Mesenchymal stem cell (in vitro differentiated cells and primary cell): ENCODE data around the gene PCGF5.

Experiments
- DNase-seq: peaks from one replicate; pipeline ENCODE4 v3.0.0-alpha.2; 2013
- H2AFZ ChIP-seq: one replicate; pipeline ENCODE4 v1.6.1; 2013; ENCODE audit warnings: low read depth, mild to moderate bottlenecking, control low read depth, inconsistent platforms, low read length, moderate library complexity
- H2AK5ac ChIP-seq: 2 replicates; pipeline ENCODE4 v1.6.1; 2013; ENCODE audit warnings: low read length, moderate library complexity, mild to moderate bottlenecking, inconsistent platforms; ENCODE audit not compliant: severe bottlenecking
- H2BK120ac ChIP-seq: one replicate; pipeline ENCODE4 v1.6.1; 2013; ENCODE audit warnings: low read depth, mild to moderate bottlenecking, inconsistent platforms, low read length, moderate library complexity
- H2BK12ac ChIP-seq, 2 experiments: one replicate each; pipeline ENCODE4 v1.6.1; 2013; ENCODE audit warnings: inconsistent platforms in 2 of 2, low read length in 2 of 2, mild to moderate bottlenecking in 2 of 2, moderate library complexity in 2 of 2, control low read depth in 1 of 2
- H2BK15ac ChIP-seq: one replicate; pipeline ENCODE4 v1.6.1; 2013; ENCODE audit warnings: mild to moderate bottlenecking, low read depth, inconsistent platforms; ENCODE audit not compliant: poor library complexity, severe bottlenecking
- H2BK5ac ChIP-seq: 2 replicates; pipeline ENCODE4 v1.6.1; 2013; ENCODE audit warnings: low read depth, mild to moderate bottlenecking, low read length, control low read depth, inconsistent platforms; ENCODE audit not compliant: poor library complexity, severe bottlenecking
- H3K14ac ChIP-seq, 2 experiments: one replicate each; pipeline ENCODE4 v1.6.1; 2013; ENCODE audit warnings: inconsistent platforms in 2 of 2, low read length in 2 of 2, control low read depth in 1 of 2, mild to moderate bottlenecking in 1 of 2, moderate library complexity in 1 of 2
- H3K18ac ChIP-seq, 2 experiments: one replicate each; pipeline ENCODE4 v1.6.1; 2013; ENCODE audit warnings: inconsistent platforms in 2 of 2, low read length in 2 of 2, control low read depth in 1 of 2, low read depth in 1 of 2, mild to moderate bottlenecking in 1 of 2
- H3K23ac ChIP-seq, 2 experiments: one replicate each; pipeline ENCODE4 v1.6.1; 2013; ENCODE audit warnings: inconsistent platforms in 2 of 2, low read length in 2 of 2, mild to moderate bottlenecking in 2 of 2, moderate library complexity in 2 of 2, control low read depth in 1 of 2
- H3K27ac ChIP-seq: 2 replicates; pipeline ENCODE4 v1.5.1; 2013; ENCODE audit warnings: mild to moderate bottlenecking, moderate library complexity, low read length, control low read depth, inconsistent platforms; ENCODE audit not compliant: poor library complexity, severe bottlenecking
- H3K27me3 ChIP-seq, 2 experiments: 2 replicates each; pipeline versions ENCODE4 v1.6.1 to v1.7.0; 2013; ENCODE audit warnings: low read length in 2 of 2, mild to moderate bottlenecking in 2 of 2, moderate library complexity in 2 of 2, control low read depth in 1 of 2, inconsistent platforms in 1 of 2; ENCODE audit not compliant: control insufficient read depth in 1 of 2, insufficient read depth in 1 of 2
- H3K36me3 ChIP-seq, 2 experiments: 2 replicates each; pipeline versions ENCODE4 v1.6.1 to v1.7.0; 2013; ENCODE audit warnings: low read length in 2 of 2, control low read depth in 1 of 2, inconsistent platforms in 1 of 2, low read depth in 1 of 2, mild to moderate bottlenecking in 1 of 2; ENCODE audit not compliant: insufficient read depth in 2 of 2, control insufficient read depth in 1 of 2
- H3K4ac ChIP-seq, 2 experiments: one replicate each; pipeline ENCODE4 v1.6.1; 2013; ENCODE audit warnings: inconsistent platforms in 2 of 2, low read length in 2 of 2, mild to moderate bottlenecking in 2 of 2, moderate library complexity in 2 of 2, control low read depth in 1 of 2, low read depth in 1 of 2
- H3K4me1 ChIP-seq: 2 replicates; pipeline ENCODE4 v1.6.1; 2013; ENCODE audit warnings: low read depth, low read length, control low read depth; ENCODE audit not compliant: control insufficient read depth, insufficient read depth
- H3K4me2 ChIP-seq: 2 replicates; pipeline ENCODE4 v1.6.1; 2013; ENCODE audit warnings: low read length, mild to moderate bottlenecking, inconsistent platforms; ENCODE audit not compliant: poor library complexity, severe bottlenecking
- H3K4me3 ChIP-seq, 2 experiments: 2 replicates each; pipeline versions ENCODE4 v1.5.1 to v1.7.0; 2013; ENCODE audit warnings: low read length in 2 of 2, mild to moderate bottlenecking in 2 of 2, control low read depth in 1 of 2, low read depth in 1 of 2; ENCODE audit not compliant: insufficient read depth in 1 of 2
- H3K79me1 ChIP-seq: replicated peaks from 2 replicates; pipeline ENCODE4 v1.6.1; 2013; ENCODE audit warnings: mild to moderate bottlenecking, control low read depth, low read length, inconsistent platforms; ENCODE audit not compliant: poor library complexity, severe bottlenecking
- H3K9ac ChIP-seq: 2 replicates; pipeline ENCODE4 v1.7.0; 2013; ENCODE audit warnings: mild to moderate bottlenecking, low read length, moderate library complexity
- H3K9me3 ChIP-seq: 2 replicates; pipeline ENCODE4 v1.7.0; 2013; ENCODE audit warnings: mild to moderate bottlenecking, low read length; ENCODE audit not compliant: control insufficient read depth
- H4K8ac ChIP-seq: one replicate; pipeline ENCODE4 v1.6.1; 2013; ENCODE audit warnings: inconsistent platforms, mild to moderate bottlenecking, low read length, moderate library complexity
- H4K91ac ChIP-seq: one replicate; pipeline ENCODE4 v1.6.1; 2013; ENCODE audit warnings: mild to moderate bottlenecking, low read length, inconsistent platforms
- WGBS: methylation state at CpG from one replicate; pipeline ENCODE4 v1.1.7; 2013; ENCODE audit warnings: mixed read lengths; 5-methylcytosine and 5-hydroxymethylcytosine counted together

PCGF5 gene

GRCh38 chr10:91312382-91312733, 91.9 kb downstream of the PCGF5 start:
- DNase-seq: no peak
- Histone ChIP-seq H2BK15ac (no peak overlapping the region), H4K8ac (peak overlapping the region; percentile 70), H4K91ac (peak overlapping the region; percentile 6), H2BK12ac (no peak overlapping the region), H3K79me1 (no peaks in the 10 kb centered on the region), H3K9ac (no peak overlapping the region), H3K14ac (no peak overlapping the region), H2AFZ (no peak overlapping the region), H2BK120ac (no peak overlapping the region), H3K23ac (no peak overlapping the region), H2AK5ac (no peak overlapping the region), H3K4ac (no peak overlapping the region), H3K18ac (peak overlapping the region in 1 of 2 experiments; percentile 31), H3K4me1 (no peaks in the 10 kb centered on the region), H3K9me3 (no peaks in the 10 kb centered on the region), H3K4me2 (no peak overlapping the region), H2BK5ac (no peak overlapping the region), H3K4me3 (no peak overlapping the region), H3K36me3 (no peaks in the 10 kb centered on the region), H3K27me3 (peaks cover 0 to 4% of the 10 kb centered on the region in 2 experiments), H3K27ac (no peak overlapping the region)
- 100% methylated on average over 2 of the region's 2 CpGs for WGBS

- Histone ChIP-seq H4K8ac (peak overlapping the region; percentile 71), H3K4me1 (no peaks in the 10 kb centered on the region), H3K23ac (no peak overlapping the region), H2AFZ (no peak overlapping the region), H4K91ac (peak overlapping the region; percentile 73), H3K4ac (peak overlapping the region in 1 of 2 experiments; percentile 15), H3K79me1 (no peaks in the 10 kb centered on the region), H3K9me3 (no peaks in the 10 kb centered on the region), H3K36me3 (no peaks in the 10 kb centered on the region), H3K4me2 (no peak overlapping the region), H3K4me3 (peak overlapping the region in 1 of 2 experiments; percentile 3), H3K18ac (peak overlapping the region; percentile 26 to 50), H2AK5ac (no peak overlapping the region), H2BK12ac (peak overlapping the region in 1 of 2 experiments; percentile 69), H3K27ac (no peak overlapping the region), H3K14ac (no peak overlapping the region), H3K27me3 (peaks cover 0 to 4% of the 10 kb centered on the region in 2 experiments), H2BK15ac (no peak overlapping the region), H2BK5ac (no peak overlapping the region), H3K9ac (peak overlapping the region; percentile 45), H2BK120ac (no peak overlapping the region)
- 52% methylated on average over 5 of the region's 6 CpGs for WGBS
- peak; percentile 93 for DNase-seq
These were observed 93.5 kb downstream of the PCGF5 start for GRCh38 chr10:91313796-91314485.

GRCh38 chr10:91316486-91316885, 96.0 kb downstream of the PCGF5 start:
- Histone ChIP-seq H2BK12ac (no peak overlapping the region), H2BK120ac (no peak overlapping the region), H3K4me3 (no peak overlapping the region), H3K4me2 (no peak overlapping the region), H4K91ac (no peak overlapping the region), H2AK5ac (no peak overlapping the region), H2BK5ac (no peak overlapping the region), H3K4ac (no peak overlapping the region), H3K23ac (no peak overlapping the region), H3K27ac (no peak overlapping the region), H3K18ac (no peak overlapping the region), H2BK15ac (no peak overlapping the region), H3K36me3 (no peaks in the 10 kb centered on the region), H2AFZ (no peak overlapping the region), H4K8ac (no peak overlapping the region), H3K27me3 (no peaks in the 10 kb centered on the region), H3K14ac (no peak overlapping the region), H3K4me1 (no peaks in the 10 kb centered on the region), H3K9ac (no peak overlapping the region), H3K79me1 (no peaks in the 10 kb centered on the region), H3K9me3 (no peaks in the 10 kb centered on the region)
- peak; percentile 41 for DNase-seq
- 67% methylated on average over 1 of the region's 2 CpGs for WGBS

GRCh38 chr10:91317541-91317940, 97.1 kb downstream of the PCGF5 start:
- no peak overlapping the region for H4K8ac ChIP-seq
- no peak overlapping the region for H3K9ac ChIP-seq
- H3K18ac ChIP-seq: no peak overlapping the region
- no peak overlapping the region for H2BK5ac ChIP-seq
- H3K4me1 ChIP-seq: no peaks in the 10 kb centered on the region
- H3K9me3 ChIP-seq: no peaks in the 10 kb centered on the region
- H2BK120ac ChIP-seq: no peak overlapping the region
- H3K27me3 ChIP-seq: no peaks in the 10 kb centered on the region
- H4K91ac ChIP-seq: no peak overlapping the region
- H3K4ac ChIP-seq: no peak overlapping the region
- no peak overlapping the region for H2BK15ac ChIP-seq
- no peak for DNase-seq
- H3K27ac ChIP-seq: no peak overlapping the region
- no peaks in the 10 kb centered on the region for H3K79me1 ChIP-seq
- no peak overlapping the region for H3K4me2 ChIP-seq
- H3K36me3 ChIP-seq: no peaks in the 10 kb centered on the region
- H3K23ac ChIP-seq: no peak overlapping the region
- no peak overlapping the region for H2BK12ac ChIP-seq
- no peak overlapping the region for H3K4me3 ChIP-seq
- no peak overlapping the region for H2AK5ac ChIP-seq
- no peak overlapping the region for H2AFZ ChIP-seq
- no peak overlapping the region for H3K14ac ChIP-seq
